SK-MEL-5 (cell line): Measurements from ENCODE around the gene LIN9. TPM values are rescaled to one million over a fixed set of nuclear protein-coding genes. Genes with fewer than 3 reads are reported as not detected.

ENCODE experiments used
- DNase-seq: peaks from one replicate; pipeline ENCODE4 v3.0.0-alpha.2; 2016; ENCODE audit warnings: low read depth, low spot score
- in situ Hi-C: cut with HindIII; loops from 2 replicates; pipeline ENCODE4 v1.10.0; 2016; ENCODE audit warnings: low sequenced_read_pairs, high pct_unique_total_duplicates, low pct_unique_long_range_greater_than_20kb
- total RNA-seq: library from RNA; depleted of rRNA; stranded (reverse); fragments of >200 nt; shearing (Covaris generic); gene quantifications from 2 replicates; pipeline ENCODE4 v1.2.3, GENCODE V29; 2014

LIN9 gene
- total RNA-seq, 1 experiment from 2014 or later, result 7.6 TPM

DNA sequence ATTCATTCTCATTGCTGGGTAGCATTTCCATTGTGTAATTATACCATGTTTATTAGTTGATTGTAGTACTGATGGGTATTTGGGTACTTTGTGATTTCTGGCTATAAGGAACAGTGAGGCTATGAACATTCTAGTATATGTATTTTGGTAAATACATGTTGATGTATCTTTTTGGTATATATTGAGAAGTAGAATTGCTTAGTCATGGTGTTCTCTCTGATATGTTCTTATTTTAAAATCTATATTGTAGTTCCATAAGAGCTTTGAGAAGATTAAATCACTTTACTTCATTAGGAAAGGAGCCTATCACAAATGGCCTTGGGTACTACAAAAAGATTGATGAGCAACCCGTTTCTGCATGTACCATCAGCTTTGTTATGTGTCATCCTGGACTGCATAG lies 72.1 kb downstream of the LIN9 start:
- in situ Hi-C loops, result no loop called here
- DNase-seq, result no peak

- no peak for DNase-seq
Observed at GRCh38 chr1:226233806-226234205, 75.2 kb downstream of the LIN9 start.

GRCh38 chr1:226233293-226233692 lies 75.7 kb downstream of the LIN9 start:
- in situ Hi-C loops, result no loop called here
- no peak for DNase-seq

More at GRCh38 chr1:226233806-226234205, 75.2 kb downstream of the LIN9 start:
- in situ Hi-C loops, result no loop called here

GRCh38 chr1:226226601-226227000 lies 82.4 kb downstream of the LIN9 start:
- in situ Hi-C loops, result no loop called here
- no peak for DNase-seq

GRCh38 chr1:226223786-226224244 lies 85.1 kb downstream of the LIN9 start:
- no peak for DNase-seq
- in situ Hi-C loops, result no loop called here

DNA sequence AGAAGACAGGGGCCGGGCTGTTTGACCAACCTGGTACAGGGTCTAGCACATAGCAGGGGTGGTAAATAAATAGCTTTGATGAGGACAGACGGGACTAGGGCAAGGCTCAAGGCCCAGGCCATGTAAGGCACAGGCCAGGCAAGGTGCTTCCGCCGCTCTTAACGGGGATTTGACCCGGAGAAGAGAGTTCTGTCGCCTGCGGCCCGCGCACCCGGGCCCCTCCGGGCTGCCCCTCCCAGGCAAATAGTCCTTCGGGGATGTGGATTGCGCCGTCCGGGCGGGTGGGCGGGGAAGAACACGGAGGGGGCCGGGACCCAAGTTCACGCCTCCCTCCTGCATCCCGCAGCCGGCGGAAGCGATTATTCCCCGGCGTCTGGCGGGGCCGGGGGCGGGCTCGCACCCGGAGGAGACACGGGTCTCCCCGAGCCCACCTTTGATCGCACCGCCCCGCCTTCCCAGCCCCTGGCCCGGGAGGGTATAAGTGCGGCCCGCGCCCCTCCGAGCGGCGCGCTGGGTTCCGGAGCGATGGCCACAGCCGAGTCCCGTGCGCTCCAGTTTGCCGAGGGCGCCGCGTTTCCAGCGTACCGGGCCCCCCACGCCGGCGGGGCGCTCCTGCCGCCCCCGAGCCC lies 85.7 kb downstream of the LIN9 start, which contains the start of gene MIXL1:
TSS of gene MIXL1 (plus strand) at position 508 of the 629 bp plus-strand sequence. CDS start at position 526, 18 bp downstream.
- in situ Hi-C loops, result no loop called here
- no peak for DNase-seq

- in situ Hi-C loops, result no loop called here
- no peak for DNase-seq
Observed at GRCh38 chr1:226222686-226223085, 86.3 kb downstream of the LIN9 start.

DNA sequence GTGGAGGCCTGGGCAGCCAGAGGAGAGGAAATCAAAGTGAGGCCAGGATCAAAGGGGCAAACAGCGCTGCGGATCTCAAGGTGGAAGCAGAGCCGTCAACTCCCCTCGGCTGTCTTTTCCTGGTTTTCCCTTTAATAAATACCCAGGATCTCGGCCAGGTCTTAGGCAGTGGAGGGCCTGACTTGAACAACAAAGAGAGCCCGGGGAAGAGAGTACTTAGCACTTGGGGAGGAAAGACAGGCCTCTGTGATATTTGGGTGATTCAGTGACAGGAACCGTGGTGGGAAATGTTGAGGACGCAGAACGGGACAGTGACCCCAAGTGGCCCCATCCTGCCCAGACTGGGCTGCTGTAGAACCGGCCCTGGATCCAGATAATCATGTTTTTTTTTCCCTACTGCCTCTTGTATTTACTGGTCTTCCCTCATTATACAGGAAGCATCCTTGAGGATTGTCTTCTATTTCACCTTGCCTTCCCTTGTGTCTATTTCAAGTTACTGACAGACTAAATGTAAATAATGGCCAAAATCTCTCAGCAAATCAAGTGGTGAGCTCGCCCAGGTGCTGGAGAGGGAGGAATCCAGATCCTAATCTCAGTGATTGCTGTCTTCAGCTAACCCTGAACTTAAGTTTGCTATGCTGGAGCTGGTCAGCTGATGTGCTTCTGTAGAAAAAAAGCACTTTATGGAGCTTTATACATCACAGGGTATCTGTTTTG lies 88.3 kb downstream of the LIN9 start:
- in situ Hi-C loops, result no loop called here
- no peak for DNase-seq

DNA sequence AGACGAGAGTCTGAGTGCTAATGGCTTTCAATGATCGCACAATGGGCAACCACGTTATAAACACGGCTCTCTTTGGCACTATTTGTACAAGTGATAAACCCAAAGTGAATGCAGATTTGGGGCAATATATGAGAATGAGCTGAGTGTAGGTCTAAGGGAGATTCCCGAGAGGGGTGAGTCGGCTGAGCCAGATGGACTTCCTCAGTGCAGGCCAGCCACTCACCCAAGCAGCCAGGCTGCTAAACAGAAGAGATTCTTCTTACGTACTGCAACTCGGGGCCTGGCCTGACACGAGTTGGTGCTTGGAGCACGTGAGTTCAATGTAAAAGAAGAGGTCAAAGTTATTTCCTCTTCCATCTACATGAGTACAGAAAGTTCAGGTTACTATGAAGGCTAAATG lies 91.7 kb downstream of the LIN9 start:
- in situ Hi-C loops, result no loop called here

GRCh38 chr1:226216056-226216455 lies 92.9 kb downstream of the LIN9 start:
- DNase-seq, result no peak
- in situ Hi-C loops, result no loop called here

More for the DNA sequence above, 91.7 kb downstream of the LIN9 start:
- no peak for DNase-seq

- in situ Hi-C loops, result no loop called here
- DNase-seq, result no peak
Observed at GRCh38 chr1:226215239-226215638, 93.7 kb downstream of the LIN9 start.

GRCh38 chr1:226212545-226212944 lies 96.4 kb downstream of the LIN9 start:
- DNase-seq, result no peak
- in situ Hi-C loops, result no loop called here

DNA sequence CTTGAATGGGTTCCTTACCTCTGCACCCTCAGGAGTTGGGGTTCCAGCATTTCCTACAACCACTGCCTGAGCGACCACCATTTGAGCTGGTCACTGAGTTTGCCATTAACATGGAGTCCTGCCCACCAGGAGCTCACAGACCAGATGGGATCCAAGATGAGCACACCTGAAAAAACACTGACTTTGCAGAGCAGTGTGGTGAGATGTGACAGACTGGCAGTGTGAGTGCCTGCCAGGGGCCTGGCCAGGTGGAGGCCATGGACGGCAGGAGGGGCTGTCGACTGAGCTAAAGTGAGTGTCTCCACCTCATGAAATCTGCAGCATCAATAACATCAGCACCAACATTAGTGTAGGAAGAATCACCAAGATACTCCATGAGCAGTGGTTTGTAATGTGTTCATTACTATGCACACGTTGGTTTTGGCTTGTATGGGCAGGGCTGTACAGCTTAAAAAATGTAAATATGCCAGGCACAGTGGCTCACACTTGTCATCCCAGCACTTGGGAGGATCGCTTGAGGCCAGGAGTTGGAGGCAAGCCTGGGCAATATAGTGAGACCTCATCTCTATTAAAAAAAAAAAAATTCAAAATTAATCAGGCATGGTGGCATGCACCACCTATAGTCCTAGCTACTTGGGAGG lies 97.7 kb downstream of the LIN9 start:
- DNase-seq, result no peak
- in situ Hi-C loops, result no loop called here

- in situ Hi-C loops, result no loop called here
- DNase-seq, result no peak
Observed at GRCh38 chr1:226210571-226211176, 98.3 kb downstream of the LIN9 start.

DNA sequence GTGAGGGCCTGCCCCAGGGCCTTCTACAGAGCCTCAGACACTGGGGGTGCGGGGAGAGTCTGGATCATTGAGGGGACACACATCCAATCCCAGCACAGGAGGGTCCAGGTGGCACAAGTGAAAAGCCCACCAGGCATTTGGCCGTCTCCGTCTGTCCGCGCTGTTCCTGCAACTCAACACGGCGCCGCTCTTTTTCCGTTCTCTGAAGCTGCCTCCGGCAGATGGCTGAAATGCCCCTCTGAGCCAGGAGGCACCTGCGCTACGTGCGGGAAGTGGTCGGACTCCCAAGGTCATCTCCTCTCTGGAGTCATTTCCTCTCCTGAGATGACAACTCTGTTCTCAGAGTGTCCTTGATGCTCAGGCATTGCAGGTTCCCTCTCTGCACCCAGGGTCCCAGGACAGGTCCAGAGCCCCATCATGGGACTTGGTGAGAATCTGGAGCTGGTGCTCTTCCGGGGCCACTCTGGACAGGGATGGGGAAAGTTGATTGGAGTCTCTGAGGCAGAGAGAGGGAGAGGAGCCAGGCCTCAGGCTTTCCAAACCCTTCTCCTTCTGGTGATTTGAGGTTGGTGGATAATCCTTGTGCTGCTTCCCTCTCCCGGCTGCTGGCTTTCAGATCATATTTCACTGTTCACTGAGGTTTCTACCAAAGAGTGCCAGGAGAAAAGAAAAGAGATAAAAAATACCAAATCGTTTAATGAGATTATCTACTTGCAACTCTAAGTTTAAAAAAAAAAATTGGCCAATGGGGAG lies 99.5 kb downstream of the LIN9 start:
- DNase-seq, result no peak
- in situ Hi-C loops, result no loop called here

DNA sequence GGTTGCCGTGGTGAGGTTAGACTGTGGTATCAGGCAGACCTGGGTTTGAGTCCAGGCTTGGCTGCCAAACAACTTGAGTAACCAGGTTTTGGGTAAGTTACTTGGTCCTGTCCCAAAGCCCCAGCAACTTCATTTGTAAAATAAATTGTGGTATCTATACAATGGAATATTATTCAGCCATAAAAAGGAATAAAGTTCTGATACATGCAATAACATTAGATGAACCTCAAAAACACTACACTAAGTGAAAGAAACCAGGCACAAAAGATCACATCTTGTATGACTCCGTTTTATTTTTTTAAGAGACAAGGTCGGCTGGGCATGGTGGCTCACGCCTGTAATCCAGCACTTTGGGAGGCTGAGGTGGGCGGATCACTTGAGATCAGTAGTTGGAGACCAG lies 101.9 kb downstream of the LIN9 start:
- in situ Hi-C loops, result no loop called here
- no peak for DNase-seq

- in situ Hi-C loops, result no loop called here
Observed at GRCh38 chr1:226204198-226204597, 104.8 kb downstream of the LIN9 start.

GRCh38 chr1:226203655-226204054 lies 105.3 kb downstream of the LIN9 start:
- DNase-seq, result no peak
- in situ Hi-C loops, result no loop called here

More at GRCh38 chr1:226204198-226204597, 104.8 kb downstream of the LIN9 start:
- no peak for DNase-seq
